GM12865 (cell line): ENCODE results near the gene ZNF587B.

Experiments used
- DNase-seq: peaks from one replicate; pipeline ENCODE4 v3.0.0; 2010; ENCODE audit warnings: low read depth
- H3K4me3 ChIP-seq: 2 replicates; pipeline ENCODE4 v1.5.1; 2011; ENCODE audit warnings: mild to moderate bottlenecking, low read depth, low read length, control low read depth
- CTCF ChIP-seq: IDR thresholded peaks from 2 replicates; pipeline ENCODE4 v1.5.1; 2011; ENCODE audit warnings: low read length, control low read depth, low read depth, inconsistent platforms; ENCODE audit not compliant: insufficient read depth; ENCODE audit errors: missing control alignments

ZNF587B gene

GRCh38 chr19:57814505-57815246, 15.4 kb upstream of the ZNF587B start, which contains the start of gene ZNF552:
TSS of gene ZNF552 (minus strand) at chr19:57814913. CDS start at chr19:57814743, 170 bp downstream.
- peak within 1 kb of the TSS; percentile 97 for H3K4me3 ChIP-seq
- DNase-seq, result peak; percentile 92
- no peak for TF ChIP-seq CTCF

- DNase-seq, result no peak
- peak overlapping the region; percentile 97; the same call in 1 of the 2 replicates for H3K4me3 ChIP-seq
- no peak for TF ChIP-seq CTCF
Measured at GRCh38 chr19:57815247-57816075, 14.6 kb upstream of the ZNF587B start.

GRCh38 chr19:57816652-57817051, 13.4 kb upstream of the ZNF587B start:
- no peak overlapping the region for H3K4me3 ChIP-seq
- no peak for DNase-seq
- no peak for TF ChIP-seq CTCF

GRCh38 chr19:57817976-57818375, 12.1 kb upstream of the ZNF587B start:
- DNase-seq, result no peak
- TF ChIP-seq CTCF, result no peak
- no peak overlapping the region for H3K4me3 ChIP-seq

GRCh38 chr19:57818378-57818777, 11.7 kb upstream of the ZNF587B start:
- TF ChIP-seq CTCF, result no peak
- DNase-seq, result no peak
- H3K4me3 ChIP-seq, result no peak overlapping the region

- DNase-seq, result peak; percentile 96
- TF ChIP-seq CTCF, result no peak
- peak overlapping the region; percentile 56 for H3K4me3 ChIP-seq
Measured at GRCh38 chr19:57819475-57820148, 10.5 kb upstream of the ZNF587B start.
